ENCODE results near the gene REPS2.

- no peak for TF ChIP-seq CTCF (conservative IDR thresholded peaks at IDR 0.05; ENCODE audit: low read depth in 2 of 2)
- TF ChIP-seq EZH2 (IDR thresholded peaks at IDR 0.05; ENCODE audit: low read depth, unreplicated experiment), result no peak
- no peak for TF ChIP-seq REST (IDR thresholded peaks at IDR 0.05; ENCODE audit: unreplicated experiment)
- TF ChIP-seq POLR2AphosphoS5 (IDR thresholded peaks at IDR 0.05; ENCODE audit: low read depth), result no peak
- TF ChIP-seq JUNB (IDR thresholded peaks at IDR 0.05; ENCODE audit: unreplicated experiment), result no peak
- TF ChIP-seq CREB1 (CRISPR knock-in tag; IDR thresholded peaks at IDR 0.05; ENCODE audit: low read depth), result no peak
These were observed 44.4 kb downstream of the REPS2 start for GRCh38 chrX:16990839-16991238.

Data from GM23338 (cell line).